PC-3 (cell line): ENCODE results near the gene ZNF232. TPM values are rescaled to one million over a fixed set of nuclear protein-coding genes. Genes with fewer than 3 reads are reported as not detected.

Experiments used
- ATAC-seq: fragments of 200-7000 bp; cut with Tn5 transposase; 2 replicates; pipeline ENCODE4 v1.9.1; 2020; ENCODE audit warnings: mild to moderate bottlenecking, moderate library complexity
- BruUV-seq: library from RNA; stranded (reverse); fragments of 400-500 nt; replicated peaks from 2 replicates; lab custom pipeline; 2021; lab: Mats Ljungman, UMichigan
- CTCF ChIA-PET: fragments of 300-600 bp; sonication (Branson Sonifier 250); formaldehyde crosslinking; loops from one replicate; lab custom pipeline; 2022; ENCODE audit warnings: antibody characterized with exemption; lab: Charles Lee
- POLR2A ChIA-PET: fragments of 300-600 bp; sonication (Branson Sonifier 250); formaldehyde crosslinking; loops from one replicate; lab custom pipeline; 2022; ENCODE audit warnings: antibody characterized with exemption; ENCODE audit not compliant: unreplicated experiment; lab: Charles Lee
- DNase-seq: peaks from one replicate; pipeline ENCODE4 v3.0.0-alpha.2; 2015
- H2AFZ ChIP-seq: fragments of 300-600 bp; sonication (generic); 2 replicates; pipeline ENCODE4 v1.6.0; 2016; ENCODE audit warnings: antibody characterized with exemption, low read length
- H3F3A ChIP-seq: fragments of 300-600 bp; sonication (generic); one replicate; pipeline ENCODE4 v1.6.0; 2017; ENCODE audit warnings: antibody characterized with exemption, low read length, control low read depth, mild to moderate bottlenecking; ENCODE audit not compliant: unreplicated experiment
- H3K27ac ChIP-seq: fragments of 300-600 bp; sonication (generic); 2 replicates; pipeline ENCODE4 v1.5.1; 2016; ENCODE audit warnings: mild to moderate bottlenecking, low read length
- H3K27me3 ChIP-seq: fragments of 300-600 bp; sonication (generic); 2 replicates; pipeline ENCODE4 v1.6.1; 2016; ENCODE audit warnings: low read length, mixed read lengths
- H3K36me3 ChIP-seq: fragments of 300-600 bp; sonication (generic); 2 replicates; pipeline ENCODE4 v1.6.1; 2016; ENCODE audit warnings: low read depth, mixed run types, low read length, mixed read lengths
- H3K4me1 ChIP-seq: fragments of 300-600 bp; sonication (generic); 2 replicates; pipeline ENCODE4 v1.5.1; 2016; ENCODE audit warnings: low read length; ENCODE audit not compliant: insufficient read depth
- H3K4me2 ChIP-seq: fragments of 300-600 bp; sonication (generic); 2 replicates; pipeline ENCODE4 v1.6.0; 2016; ENCODE audit warnings: low read length
- H3K4me3 ChIP-seq: fragments of 300-600 bp; sonication (generic); 2 replicates; pipeline ENCODE4 v1.5.1; 2016; ENCODE audit warnings: mild to moderate bottlenecking, low read length, mixed read lengths
- H3K79me2 ChIP-seq: fragments of 300-600 bp; sonication (generic); 2 replicates; pipeline ENCODE4 v1.6.1; 2017; ENCODE audit warnings: low read length, mixed read lengths
- H3K9ac ChIP-seq: fragments of 300-600 bp; sonication (generic); 2 replicates; pipeline ENCODE4 v1.6.0; 2016; ENCODE audit warnings: mild to moderate bottlenecking, low read length
- H3K9me2 ChIP-seq: fragments of 300-600 bp; sonication (generic); replicated peaks from 2 replicates; pipeline ENCODE4 v1.6.1; 2016; ENCODE audit warnings: mixed run types, low read length, mixed read lengths
- H3K9me3 ChIP-seq: fragments of 300-600 bp; sonication (generic); 2 replicates; pipeline ENCODE4 v1.6.1; 2016; ENCODE audit warnings: low read length, mixed read lengths
- H4K20me1 ChIP-seq: fragments of 300-600 bp; sonication (generic); 2 replicates; pipeline ENCODE4 v1.6.1; 2016; ENCODE audit warnings: low read length, mixed read lengths
- CTCF ChIP-seq: fragments of 300-600 bp; sonication (generic); conservative IDR thresholded peaks from 2 replicates; pipeline ENCODE4 v1.5.1; 2017; ENCODE audit warnings: antibody characterized with exemption, low read depth, mild to moderate bottlenecking, low read length
- EZH2 ChIP-seq: fragments of 300-600 bp; sonication (generic); IDR thresholded peaks from one replicate; pipeline ENCODE4 v1.6.1; 2017; ENCODE audit warnings: antibody characterized with exemption, mild to moderate bottlenecking, low read length; ENCODE audit not compliant: unreplicated experiment
- EZH2phosphoT487 ChIP-seq: fragments of 300-600 bp; sonication (generic); IDR thresholded peaks from 2 replicates; pipeline ENCODE4 v1.6.1; 2018; ENCODE audit warnings: mild to moderate bottlenecking, antibody characterized with exemption, low read length, borderline replicate concordance
- intact Hi-C: fragments of 100-400 bp; cut with micrococcal nuclease; formaldehyde crosslinking; loops from 2 replicates; pipeline ENCODE4 v1.9.0; 2023
- total RNA-seq: library from RNA; depleted of rRNA; stranded (reverse); fragments of >200 nt; gene quantifications from 2 replicates; pipeline ENCODE4 v1.2.3, GENCODE V29; 2014

The ZNF232 gene
- total RNA-seq, 1 experiment from 2014 or later: 3.5 TPM

- H3K9me3 ChIP-seq: no peaks in the 10 kb centered on the region
- H3F3A ChIP-seq: no peaks in the 10 kb centered on the region
- no peaks in the 10 kb centered on the region for H3K4me1 ChIP-seq
- no peak overlapping the region for H3K4me2 ChIP-seq
- POLR2A ChIA-PET: no interaction called here
- H3K27me3 ChIP-seq: no peaks in the 10 kb centered on the region
- peak overlapping the region; percentile 25; the same call in 1 of the 2 replicates for H3K27ac ChIP-seq
- no TSS peak for BruUV-seq
- CTCF ChIA-PET: no interaction called here
- no peaks in the 10 kb centered on the region for H3K79me2 ChIP-seq
- ATAC-seq: no peak
- H3K9me2 ChIP-seq: no peaks in the 10 kb centered on the region
- TF ChIP-seq EZH2phosphoT487 (no peak), EZH2 (no peak), CTCF (no peak)
- H3K9ac ChIP-seq: no peak overlapping the region
- H4K20me1 ChIP-seq: no peaks in the 10 kb centered on the region
- no peaks in the 10 kb centered on the region for H3K36me3 ChIP-seq
- no peak overlapping the region for H2AFZ ChIP-seq
- intact Hi-C loops: no loop called here
- no peak overlapping the region for H3K4me3 ChIP-seq
- DNase-seq: peak; percentile 47
Observed at GRCh38 chr17:5069724-5070123, 42.0 kb downstream of the ZNF232 start.

GRCh38 chr17:5068236-5068635 is 43.4 kb downstream of the ZNF232 start:
- H3K36me3 ChIP-seq: no peaks in the 10 kb centered on the region
- no peaks in the 10 kb centered on the region for H4K20me1 ChIP-seq
- H3K9ac ChIP-seq: no peak overlapping the region
- DNase-seq (no peak), ATAC-seq (no peak)
- H3K27me3 ChIP-seq: no peaks in the 10 kb centered on the region
- H3F3A ChIP-seq: no peaks in the 10 kb centered on the region
- no peak overlapping the region for H3K4me3 ChIP-seq
- H3K27ac ChIP-seq: no peak overlapping the region
- ChIA-PET CTCF (no interaction called here), POLR2A (no interaction called here)
- no peak overlapping the region for H2AFZ ChIP-seq
- no peak overlapping the region for H3K4me2 ChIP-seq
- no peaks in the 10 kb centered on the region for H3K4me1 ChIP-seq
- no peaks in the 10 kb centered on the region for H3K9me2 ChIP-seq
- H3K9me3 ChIP-seq: no peaks in the 10 kb centered on the region
- TF ChIP-seq CTCF: no peak
- TF ChIP-seq EZH2phosphoT487: no peak
- no peak for TF ChIP-seq EZH2
- intact Hi-C loops: no loop called here
- H3K79me2 ChIP-seq: no peaks in the 10 kb centered on the region
- no TSS peak for BruUV-seq

- Histone ChIP-seq H3F3A (no peaks in the 10 kb centered on the region), H2AFZ (no peak overlapping the region), H3K36me3 (no peaks in the 10 kb centered on the region), H3K9ac (no peak overlapping the region), H3K27ac (no peak overlapping the region), H4K20me1 (no peaks in the 10 kb centered on the region), H3K4me1 (no peaks in the 10 kb centered on the region), H3K4me2 (no peak overlapping the region), H3K79me2 (no peaks in the 10 kb centered on the region), H3K9me3 (no peaks in the 10 kb centered on the region), H3K4me3 (no peak overlapping the region), H3K27me3 (no peaks in the 10 kb centered on the region), H3K9me2 (no peaks in the 10 kb centered on the region)
- BruUV-seq: no TSS peak
- no peak for DNase-seq
- POLR2A ChIA-PET: no interaction called here
- no peak for ATAC-seq
- TF ChIP-seq EZH2 (no peak), CTCF (no peak), EZH2phosphoT487 (no peak)
- CTCF ChIA-PET: no interaction called here
- intact Hi-C loops: no loop called here
Observed at GRCh38 chr17:5065227-5065744, 46.4 kb downstream of the ZNF232 start.
